ENCODE data around the gene TMEM51. TPM values are rescaled to one million over a fixed set of nuclear protein-coding genes. Genes with fewer than 3 reads are reported as not detected.

The TMEM51 gene
- total and polyA plus RNA-seq, 9 of the 15 experiments (the other 6 are each of a cell fraction or from before 2014, with no cell fraction given), result 0.06 to 1.4 (median 0.58) TPM

DNA sequence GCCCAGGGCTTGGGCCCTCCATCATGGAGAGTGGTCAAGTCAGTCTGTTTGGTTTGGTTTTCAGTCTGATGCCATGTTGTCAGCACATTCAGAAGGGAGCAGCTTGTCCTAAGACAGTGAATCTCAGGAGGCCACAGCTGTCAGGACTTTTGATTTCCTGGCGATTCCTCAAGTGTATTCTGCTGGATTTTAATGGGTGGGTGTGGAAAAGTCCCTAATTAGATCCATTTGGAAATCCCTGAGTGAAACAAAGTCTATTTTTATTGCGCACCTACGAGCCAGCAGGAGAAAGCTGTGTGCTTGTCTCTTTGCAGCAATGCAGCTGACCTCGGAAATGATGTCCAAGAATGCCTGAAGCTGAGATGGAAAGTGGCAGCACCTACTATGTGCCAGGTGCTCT lies 71.9 kb downstream of the TMEM51 start:
- peaks cover 24 to 48% of the 10 kb centered on the region in 2 experiments for H3K27me3 ChIP-seq (ENCODE audit: control insufficient read depth in 2 of 2, insufficient read depth in 2 of 2, low read length in 2 of 2)
- H3K9me1 ChIP-seq (ENCODE audit: control insufficient read depth, insufficient read depth, low read length), result no peaks in the 10 kb centered on the region
- no peak overlapping the region for H2AFZ ChIP-seq (ENCODE audit: low read depth, low read length)
- 16% methylated on average over 4 of the region's 4 CpGs for WGBS (ENCODE audit: insufficient coverage, low coverage, missing lambda C conversion rate)
- no peak overlapping the region for H3K27ac ChIP-seq (ENCODE audit: extremely low read depth, low read depth, low read length)
- in situ Hi-C loops (cut with MboI), result no loop called here
- ATAC-seq, result no peak
- no peaks in the 10 kb centered on the region for H3K79me2 ChIP-seq (ENCODE audit: control insufficient read depth, insufficient read depth, low read length)
- BruUV-seq (replicated peaks), result no TSS peak
- TF ChIP-seq, protein P1, sequence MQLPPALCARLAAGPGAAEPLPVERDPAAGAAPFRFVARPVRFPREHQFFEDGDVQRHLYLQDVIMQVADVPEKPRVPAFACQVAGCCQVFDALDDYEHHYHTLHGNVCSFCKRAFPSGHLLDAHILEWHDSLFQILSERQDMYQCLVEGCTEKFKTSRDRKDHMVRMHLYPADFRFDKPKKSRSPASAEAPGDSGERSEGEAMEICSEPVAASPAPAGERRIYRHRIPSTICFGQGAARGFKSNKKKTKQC (CRISPR knock-in tag; IDR thresholded peaks at IDR 0.05), result no peak
- TF ChIP-seq ZKSCAN1 (IDR thresholded peaks at IDR 0.05; ENCODE audit: low read depth, low read length), result peak; percentile 81; the same call in 1 of the 2 replicates
- TF ChIP-seq, protein P2, sequence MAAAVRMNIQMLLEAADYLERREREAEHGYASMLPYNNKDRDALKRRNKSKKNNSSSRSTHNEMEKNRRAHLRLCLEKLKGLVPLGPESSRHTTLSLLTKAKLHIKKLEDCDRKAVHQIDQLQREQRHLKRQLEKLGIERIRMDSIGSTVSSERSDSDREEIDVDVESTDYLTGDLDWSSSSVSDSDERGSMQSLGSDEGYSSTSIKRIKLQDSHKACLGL (CRISPR knock-in tag; IDR thresholded peaks at IDR 0.05; ENCODE audit: borderline replicate concordance, poor library complexity, severe bottlenecking), result no peak
- TF ChIP-seq, protein P3, sequence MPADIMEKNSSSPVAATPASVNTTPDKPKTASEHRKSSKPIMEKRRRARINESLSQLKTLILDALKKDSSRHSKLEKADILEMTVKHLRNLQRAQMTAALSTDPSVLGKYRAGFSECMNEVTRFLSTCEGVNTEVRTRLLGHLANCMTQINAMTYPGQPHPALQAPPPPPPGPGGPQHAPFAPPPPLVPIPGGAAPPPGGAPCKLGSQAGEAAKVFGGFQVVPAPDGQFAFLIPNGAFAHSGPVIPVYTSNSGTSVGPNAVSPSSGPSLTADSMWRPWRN (IDR thresholded peaks at IDR 0.05; ENCODE audit: low read depth), result no peak
- H3K9ac ChIP-seq (ENCODE audit: insufficient read depth in 1 of 2, low read depth in 2 of 2, low read length in 2 of 2), result no peak overlapping the region
- no peaks in the 10 kb centered on the region for H4K20me1 ChIP-seq (replicated peaks; ENCODE audit: control insufficient read depth, insufficient read depth, low read length)
- CTCF ChIA-PET (ENCODE audit: low intra/inter-chr PET ratio), result no interaction called here
- H3K9me3 ChIP-seq (replicated peaks; ENCODE audit: control insufficient read depth, insufficient read depth, low read depth, low read length), result no peaks in the 10 kb centered on the region
- no peaks in the 10 kb centered on the region for H3K36me3 ChIP-seq (ENCODE audit: control insufficient read depth, insufficient read depth, low read length)
- DNase-seq (ENCODE audit: extremely low read depth in 1 of 4, low spot score in 3 of 4), result no peak
- no peak overlapping the region for H3K4me2 ChIP-seq (ENCODE audit: insufficient read depth, low read length)
- FAIRE-seq, result no peak
- intact Hi-C loops (cut with micrococcal nuclease), result no loop called here
- peaks cover 0 to 10% of the 10 kb centered on the region in 2 experiments; a peak in 2 of 5 replicates for H3K4me1 ChIP-seq (replicated peaks in 1 of 2; ENCODE audit: control insufficient read depth in 2 of 2, insufficient read depth in 2 of 2, low read length in 2 of 2)
- POLR2A ChIA-PET, result interaction anchor here (1.6 kb wide), 1 partner anchor 29 kb away, joined by 4 read pairs; no protein-coding TSS in a partner anchor
- H3K4me3 ChIP-seq, result no peak overlapping the region
